ENCODE results near the gene CAVIN1.

GRCh38 chr17:42467889-42468288 is 44.8 kb upstream of the CAVIN1 start:
- TF ChIP-seq CTCF (IDR thresholded peaks at IDR 0.05), result no peak
- TF ChIP-seq POLR2A (IDR thresholded peaks at IDR 0.05), result no peak

All from Peyer's patch (tissue), 4 donors.